ENCODE measurements around the gene SH2D7.

GRCh38 chr15:78069462-78070029 lies 22.8 kb upstream of the SH2D7 start:
- TF ChIP-seq CTCF (IDR thresholded peaks at IDR 0.05) (no peak), POLR2A (IDR thresholded peaks at IDR 0.05) (no peak)
